ENCODE data around the gene NUDT17.

The NUDT17 gene

DNA sequence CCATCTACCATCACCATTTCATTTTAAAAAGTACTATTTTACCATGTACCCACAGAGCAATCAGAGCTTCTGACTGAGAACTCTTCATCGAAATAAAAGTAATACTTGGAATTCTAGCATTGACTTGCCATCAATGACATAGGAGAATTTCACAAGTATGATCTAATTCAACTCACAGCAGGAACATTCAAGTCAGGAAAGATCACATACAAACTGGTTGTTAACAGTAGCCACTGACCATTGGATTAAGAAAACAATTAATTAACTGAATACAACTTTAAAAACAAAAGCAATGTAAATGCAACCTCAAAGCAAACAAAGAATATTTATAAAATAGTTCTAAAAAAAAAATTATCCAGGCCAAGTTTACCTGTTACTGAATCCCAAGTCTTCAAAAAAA, 40.4 kb upstream of the NUDT17 start:
- TF ChIP-seq ZIC2 (tag by site-specific recombination; IDR thresholded peaks at IDR 0.05): no peak
- TF ChIP-seq ZNF629 (tag by site-specific recombination; IDR thresholded peaks at IDR 0.05): peak; percentile 65
- TF ChIP-seq, protein P1, sequence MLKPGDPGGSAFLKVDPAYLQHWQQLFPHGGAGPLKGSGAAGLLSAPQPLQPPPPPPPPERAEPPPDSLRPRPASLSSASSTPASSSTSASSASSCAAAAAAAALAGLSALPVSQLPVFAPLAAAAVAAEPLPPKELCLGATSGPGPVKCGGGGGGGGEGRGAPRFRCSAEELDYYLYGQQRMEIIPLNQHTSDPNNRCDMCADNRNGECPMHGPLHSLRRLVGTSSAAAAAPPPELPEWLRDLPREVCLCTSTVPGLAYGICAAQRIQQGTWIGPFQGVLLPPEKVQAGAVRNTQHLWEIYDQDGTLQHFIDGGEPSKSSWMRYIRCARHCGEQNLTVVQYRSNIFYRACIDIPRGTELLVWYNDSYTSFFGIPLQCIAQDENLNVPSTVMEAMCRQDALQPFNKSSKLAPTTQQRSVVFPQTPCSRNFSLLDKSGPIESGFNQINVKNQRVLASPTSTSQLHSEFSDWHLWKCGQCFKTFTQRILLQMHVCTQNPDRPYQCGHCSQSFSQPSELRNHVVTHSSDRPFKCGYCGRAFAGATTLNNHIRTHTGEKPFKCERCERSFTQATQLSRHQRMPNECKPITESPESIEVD (tag by site-specific recombination; IDR thresholded peaks at IDR 0.05): peak; percentile 54
- TF ChIP-seq, protein P2, sequence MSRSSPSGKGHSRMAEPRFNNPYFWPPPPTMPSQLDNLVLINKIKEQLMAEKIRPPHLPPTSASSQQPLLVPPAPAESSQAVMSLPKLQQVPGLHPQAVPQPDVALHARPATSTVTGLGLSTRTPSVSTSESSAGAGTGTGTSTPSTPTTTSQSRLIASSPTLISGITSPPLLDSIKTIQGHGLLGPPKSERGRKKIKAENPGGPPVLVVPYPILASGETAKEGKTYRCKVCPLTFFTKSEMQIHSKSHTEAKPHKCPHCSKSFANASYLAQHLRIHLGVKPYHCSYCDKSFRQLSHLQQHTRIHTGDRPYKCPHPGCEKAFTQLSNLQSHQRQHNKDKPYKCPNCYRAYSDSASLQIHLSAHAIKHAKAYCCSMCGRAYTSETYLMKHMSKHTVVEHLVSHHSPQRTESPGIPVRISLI (tag by site-specific recombination; IDR thresholded peaks at IDR 0.05): 0 out of 2 replicates have a peak, but pooled peaks have one; percentile 20
- no peak for TF ChIP-seq ZNF561 (tag by site-specific recombination; IDR thresholded peaks at IDR 0.05; ENCODE audit: borderline replicate concordance)
- TF ChIP-seq, protein P3, sequence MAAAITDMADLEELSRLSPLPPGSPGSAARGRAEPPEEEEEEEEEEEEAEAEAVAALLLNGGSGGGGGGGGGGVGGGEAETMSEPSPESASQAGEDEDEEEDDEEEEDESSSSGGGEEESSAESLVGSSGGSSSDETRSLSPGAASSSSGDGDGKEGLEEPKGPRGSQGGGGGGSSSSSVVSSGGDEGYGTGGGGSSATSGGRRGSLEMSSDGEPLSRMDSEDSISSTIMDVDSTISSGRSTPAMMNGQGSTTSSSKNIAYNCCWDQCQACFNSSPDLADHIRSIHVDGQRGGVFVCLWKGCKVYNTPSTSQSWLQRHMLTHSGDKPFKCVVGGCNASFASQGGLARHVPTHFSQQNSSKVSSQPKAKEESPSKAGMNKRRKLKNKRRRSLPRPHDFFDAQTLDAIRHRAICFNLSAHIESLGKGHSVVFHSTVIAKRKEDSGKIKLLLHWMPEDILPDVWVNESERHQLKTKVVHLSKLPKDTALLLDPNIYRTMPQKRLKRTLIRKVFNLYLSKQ (tag by site-specific recombination; IDR thresholded peaks at IDR 0.05; ENCODE audit: borderline replicate concordance): no peak
- TF ChIP-seq ZNF660 (tag by site-specific recombination; IDR thresholded peaks at IDR 0.05): peak; percentile 32; the same call in 1 of the 2 replicates
- no peak for TF ChIP-seq ZNF10 (tag by site-specific recombination; IDR thresholded peaks at IDR 0.05)
- TF ChIP-seq, protein P4, sequence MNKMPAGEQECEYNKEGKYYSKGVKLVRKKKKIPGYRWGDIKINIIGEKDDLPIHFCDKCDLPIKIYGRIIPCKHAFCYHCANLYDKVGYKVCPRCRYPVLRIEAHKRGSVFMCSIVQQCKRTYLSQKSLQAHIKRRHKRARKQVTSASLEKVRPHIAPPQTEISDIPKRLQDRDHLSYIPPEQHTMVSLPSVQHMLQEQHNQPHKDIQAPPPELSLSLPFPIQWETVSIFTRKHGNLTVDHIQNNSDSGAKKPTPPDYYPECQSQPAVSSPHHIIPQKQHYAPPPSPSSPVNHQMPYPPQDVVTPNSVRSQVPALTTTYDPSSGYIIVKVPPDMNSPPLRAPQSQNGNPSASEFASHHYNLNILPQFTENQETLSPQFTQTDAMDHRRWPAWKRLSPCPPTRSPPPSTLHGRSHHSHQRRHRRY (tag by site-specific recombination; IDR thresholded peaks at IDR 0.05): no peak
- TF ChIP-seq, protein P5, sequence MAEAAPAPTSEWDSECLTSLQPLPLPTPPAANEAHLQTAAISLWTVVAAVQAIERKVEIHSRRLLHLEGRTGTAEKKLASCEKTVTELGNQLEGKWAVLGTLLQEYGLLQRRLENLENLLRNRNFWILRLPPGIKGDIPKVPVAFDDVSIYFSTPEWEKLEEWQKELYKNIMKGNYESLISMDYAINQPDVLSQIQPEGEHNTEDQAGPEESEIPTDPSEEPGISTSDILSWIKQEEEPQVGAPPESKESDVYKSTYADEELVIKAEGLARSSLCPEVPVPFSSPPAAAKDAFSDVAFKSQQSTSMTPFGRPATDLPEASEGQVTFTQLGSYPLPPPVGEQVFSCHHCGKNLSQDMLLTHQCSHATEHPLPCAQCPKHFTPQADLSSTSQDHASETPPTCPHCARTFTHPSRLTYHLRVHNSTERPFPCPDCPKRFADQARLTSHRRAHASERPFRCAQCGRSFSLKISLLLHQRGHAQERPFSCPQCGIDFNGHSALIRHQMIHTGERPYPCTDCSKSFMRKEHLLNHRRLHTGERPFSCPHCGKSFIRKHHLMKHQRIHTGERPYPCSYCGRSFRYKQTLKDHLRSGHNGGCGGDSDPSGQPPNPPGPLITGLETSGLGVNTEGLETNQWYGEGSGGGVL (tag by site-specific recombination; IDR thresholded peaks at IDR 0.05): no peak
- TF ChIP-seq ZNF426 (tag by site-specific recombination; IDR thresholded peaks at IDR 0.05): no peak
- TF ChIP-seq, protein P6, sequence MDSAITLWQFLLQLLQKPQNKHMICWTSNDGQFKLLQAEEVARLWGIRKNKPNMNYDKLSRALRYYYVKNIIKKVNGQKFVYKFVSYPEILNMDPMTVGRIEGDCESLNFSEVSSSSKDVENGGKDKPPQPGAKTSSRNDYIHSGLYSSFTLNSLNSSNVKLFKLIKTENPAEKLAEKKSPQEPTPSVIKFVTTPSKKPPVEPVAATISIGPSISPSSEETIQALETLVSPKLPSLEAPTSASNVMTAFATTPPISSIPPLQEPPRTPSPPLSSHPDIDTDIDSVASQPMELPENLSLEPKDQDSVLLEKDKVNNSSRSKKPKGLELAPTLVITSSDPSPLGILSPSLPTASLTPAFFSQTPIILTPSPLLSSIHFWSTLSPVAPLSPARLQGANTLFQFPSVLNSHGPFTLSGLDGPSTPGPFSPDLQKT (IDR thresholded peaks at IDR 0.05; ENCODE audit: borderline replicate concordance, low read depth, low read length): no peak
- no peak for TF ChIP-seq ZNF366 (tag by site-specific recombination; conservative IDR thresholded peaks at IDR 0.05)
- TF ChIP-seq MYNN (tag by site-specific recombination; IDR thresholded peaks at IDR 0.05; ENCODE audit: borderline replicate concordance): no peak
- peak; percentile 74 for TF ChIP-seq OSR2 (tag by site-specific recombination; IDR thresholded peaks at IDR 0.05)
- ChIA-PET CTCF (interaction anchor here (0.7 kb wide), 1 partner anchor 22 kb away, joined by 3 read pairs; no protein-coding TSS in a partner anchor), POLR2A (interaction anchor here (1.9 kb wide), 1 partner anchor 19 kb away, joined by 7 read pairs; the partner anchor contains the start of genes POLR3C and RNF115)
- Histone ChIP-seq H3K4me1 (ENCODE audit: control insufficient read depth, insufficient read depth, low read length) (peaks cover 15% of the 10 kb centered on the region), H3K4me3 (ENCODE audit: low read depth, low read length) (no peak overlapping the region), H3K36me3 (ENCODE audit: control insufficient read depth in 2 of 2, insufficient read depth in 1 of 2, low read length in 2 of 2) (no peaks in the 10 kb centered on the region), H3K27ac (ENCODE audit: extremely low read depth, low read depth, low read length) (no peak overlapping the region), H3K9me3 (ENCODE audit: control insufficient read depth, insufficient read depth, low read depth, low read length) (no peaks in the 10 kb centered on the region)

DNA sequence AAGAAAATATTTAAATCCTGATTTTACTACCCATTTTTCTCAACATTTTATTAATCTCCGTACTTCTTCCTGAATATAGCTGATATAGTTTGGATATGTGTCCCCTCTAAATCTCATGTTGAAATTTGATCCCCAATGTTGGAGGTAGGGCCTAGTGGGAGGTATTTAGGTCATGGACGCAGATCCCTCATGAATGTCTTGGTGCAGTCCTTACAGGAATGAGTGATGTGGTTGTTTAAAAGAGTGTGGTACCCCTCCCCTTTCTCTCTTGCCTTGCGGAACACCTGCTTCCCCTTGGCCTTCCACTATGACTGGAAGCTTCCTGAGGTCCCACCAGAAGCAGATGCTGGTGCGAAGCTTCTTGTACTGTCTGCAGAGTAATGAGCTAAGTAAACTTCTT, 39.0 kb upstream of the NUDT17 start:
- H3K4me3 ChIP-seq (ENCODE audit: low read depth, low read length): no peak overlapping the region
- TF ChIP-seq GLIS1 (tag by site-specific recombination; IDR thresholded peaks at IDR 0.05): peak; percentile 31; the same call in 1 of the 2 replicates
- TF ChIP-seq, protein P7, sequence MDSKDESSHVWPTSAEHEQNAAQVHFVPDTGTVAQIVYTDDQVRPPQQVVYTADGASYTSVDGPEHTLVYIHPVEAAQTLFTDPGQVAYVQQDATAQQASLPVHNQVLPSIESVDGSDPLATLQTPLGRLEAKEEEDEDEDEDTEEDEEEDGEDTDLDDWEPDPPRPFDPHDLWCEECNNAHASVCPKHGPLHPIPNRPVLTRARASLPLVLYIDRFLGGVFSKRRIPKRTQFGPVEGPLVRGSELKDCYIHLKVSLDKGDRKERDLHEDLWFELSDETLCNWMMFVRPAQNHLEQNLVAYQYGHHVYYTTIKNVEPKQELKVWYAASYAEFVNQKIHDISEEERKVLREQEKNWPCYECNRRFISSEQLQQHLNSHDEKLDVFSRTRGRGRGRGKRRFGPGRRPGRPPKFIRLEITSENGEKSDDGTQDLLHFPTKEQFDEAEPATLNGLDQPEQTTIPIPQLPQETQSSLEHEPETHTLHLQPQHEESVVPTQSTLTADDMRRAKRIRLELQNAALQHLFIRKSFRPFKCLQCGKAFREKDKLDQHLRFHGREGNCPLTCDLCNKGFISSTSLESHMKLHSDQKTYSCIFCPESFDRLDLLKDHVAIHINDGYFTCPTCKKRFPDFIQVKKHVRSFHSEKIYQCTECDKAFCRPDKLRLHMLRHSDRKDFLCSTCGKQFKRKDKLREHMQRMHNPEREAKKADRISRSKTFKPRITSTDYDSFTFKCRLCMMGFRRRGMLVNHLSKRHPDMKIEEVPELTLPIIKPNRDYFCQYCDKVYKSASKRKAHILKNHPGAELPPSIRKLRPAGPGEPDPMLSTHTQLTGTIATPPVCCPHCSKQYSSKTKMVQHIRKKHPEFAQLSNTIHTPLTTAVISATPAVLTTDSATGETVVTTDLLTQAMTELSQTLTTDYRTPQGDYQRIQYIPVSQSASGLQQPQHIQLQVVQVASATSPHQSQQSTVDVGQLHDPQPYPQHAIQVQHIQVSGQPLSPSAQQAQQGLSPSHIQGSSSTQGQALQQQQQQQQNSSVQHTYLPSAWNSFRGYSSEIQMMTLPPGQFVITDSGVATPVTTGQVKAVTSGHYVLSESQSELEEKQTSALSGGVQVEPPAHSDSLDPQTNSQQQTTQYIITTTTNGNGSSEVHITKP (tag by site-specific recombination; IDR thresholded peaks at IDR 0.05): peak; percentile 62
- TF ChIP-seq ZNF354C (tag by site-specific recombination; IDR thresholded peaks at IDR 0.05; ENCODE audit: borderline replicate concordance, low read depth): no peak
- TF ChIP-seq SETDB1 (IDR thresholded peaks at IDR 0.05; ENCODE audit: insufficient read length, low read length): peak; percentile 25
- H3K36me3 ChIP-seq (ENCODE audit: control insufficient read depth in 2 of 2, insufficient read depth in 1 of 2, low read length in 2 of 2): no peaks in the 10 kb centered on the region
- H3K4me1 ChIP-seq (ENCODE audit: control insufficient read depth, insufficient read depth, low read length): peaks cover 15% of the 10 kb centered on the region
- no peaks in the 10 kb centered on the region for H3K9me3 ChIP-seq (ENCODE audit: control insufficient read depth, insufficient read depth, low read depth, low read length)
- no peak overlapping the region for H3K27ac ChIP-seq (ENCODE audit: extremely low read depth, low read depth, low read length)
- ChIA-PET POLR2A (interaction anchor here (1.9 kb wide), 1 partner anchor 18 kb away, joined by 7 read pairs; the partner anchor contains the start of genes POLR3C and RNF115), CTCF (no interaction called here)
